HG03354 (cell line): ENCODE measurements around the gene NUDT2.
"Not testable (repeated sequence)": the region's sequence is repeated elsewhere in the genome, so short reads cannot be mapped to it uniquely, and the experiment has no call there.

Experiments used
- ATAC-seq: cut with Tn5 transposase; IDR thresholded peaks from one replicate; pipeline ENCODE4 v1.9.1; 2021; ENCODE audit warnings: mild to moderate bottlenecking; ENCODE audit not compliant: unreplicated experiment, poor library complexity, severe bottlenecking

Gene NUDT2

DNA sequence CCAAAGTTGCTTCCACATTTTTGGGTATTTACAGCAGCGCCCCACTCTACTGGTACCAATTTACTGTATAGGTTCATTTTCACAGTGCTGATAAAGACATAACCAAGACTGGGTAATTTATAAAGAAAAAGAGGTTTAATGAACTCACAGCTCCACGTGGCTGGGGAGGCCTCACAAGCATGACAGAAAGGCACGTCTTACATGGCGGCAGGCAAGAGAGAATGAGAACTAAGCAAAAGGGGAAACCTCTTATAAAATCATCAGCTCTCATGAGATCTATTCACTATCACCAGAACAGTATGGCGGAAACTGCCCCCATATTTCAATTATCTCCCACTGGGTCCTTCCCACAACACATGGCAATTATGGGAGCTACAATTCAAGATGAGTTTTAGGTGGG lies 39.4 kb downstream of the NUDT2 start:
- not testable (repeated sequence) for ATAC-seq

DNA sequence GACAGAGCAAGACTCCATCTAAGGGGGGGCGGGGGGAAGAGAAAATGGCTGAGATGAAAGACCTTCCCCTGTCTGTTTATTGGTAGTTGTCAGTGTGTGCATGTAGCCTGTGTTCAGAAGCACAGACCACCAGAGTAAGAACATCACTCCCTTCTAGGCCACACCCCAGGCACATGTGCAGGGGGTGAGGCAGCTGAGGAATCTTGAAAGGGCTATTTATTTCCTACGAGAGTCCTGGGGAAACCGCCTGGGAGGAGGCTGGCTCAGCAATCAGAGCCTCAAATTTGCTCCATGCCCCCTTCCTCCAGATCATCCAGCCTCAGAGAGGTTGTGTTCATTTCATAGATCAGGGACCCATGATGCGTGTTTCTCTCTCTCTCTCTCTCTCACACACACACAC lies 40.3 kb downstream of the NUDT2 start:
- ATAC-seq: no peak

DNA sequence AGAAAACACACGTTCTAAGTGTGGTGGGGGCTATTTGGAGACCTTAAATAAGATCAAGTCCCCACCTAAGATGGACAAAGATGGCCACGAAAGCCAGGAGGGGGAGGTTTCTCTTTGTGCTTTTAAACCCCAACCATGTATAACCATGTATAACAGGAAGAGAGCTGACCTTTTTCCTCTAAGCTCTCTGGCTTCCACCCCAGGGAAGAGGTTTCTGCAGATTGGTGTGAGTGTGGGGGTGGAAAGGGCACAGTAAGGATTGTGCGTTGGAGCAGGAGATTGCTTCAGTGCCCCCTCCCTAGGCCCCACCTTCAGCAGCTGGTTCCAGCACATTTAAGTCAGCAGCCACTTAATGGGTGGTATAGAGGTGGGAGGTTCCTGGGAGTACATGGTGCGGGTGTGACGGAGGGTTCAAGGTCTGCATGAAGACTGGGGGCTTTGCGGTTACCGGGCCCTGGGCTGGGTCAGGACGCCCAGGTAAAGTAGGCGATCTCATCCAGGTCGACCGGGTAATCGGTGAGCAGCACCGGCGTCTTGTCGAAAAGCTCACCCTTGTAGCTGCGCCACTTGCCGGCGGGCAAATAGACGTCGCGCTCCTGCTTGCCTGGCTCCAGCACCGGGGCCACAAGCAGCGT lies 41.1 kb downstream of the NUDT2 start:
- ATAC-seq: no peak

DNA sequence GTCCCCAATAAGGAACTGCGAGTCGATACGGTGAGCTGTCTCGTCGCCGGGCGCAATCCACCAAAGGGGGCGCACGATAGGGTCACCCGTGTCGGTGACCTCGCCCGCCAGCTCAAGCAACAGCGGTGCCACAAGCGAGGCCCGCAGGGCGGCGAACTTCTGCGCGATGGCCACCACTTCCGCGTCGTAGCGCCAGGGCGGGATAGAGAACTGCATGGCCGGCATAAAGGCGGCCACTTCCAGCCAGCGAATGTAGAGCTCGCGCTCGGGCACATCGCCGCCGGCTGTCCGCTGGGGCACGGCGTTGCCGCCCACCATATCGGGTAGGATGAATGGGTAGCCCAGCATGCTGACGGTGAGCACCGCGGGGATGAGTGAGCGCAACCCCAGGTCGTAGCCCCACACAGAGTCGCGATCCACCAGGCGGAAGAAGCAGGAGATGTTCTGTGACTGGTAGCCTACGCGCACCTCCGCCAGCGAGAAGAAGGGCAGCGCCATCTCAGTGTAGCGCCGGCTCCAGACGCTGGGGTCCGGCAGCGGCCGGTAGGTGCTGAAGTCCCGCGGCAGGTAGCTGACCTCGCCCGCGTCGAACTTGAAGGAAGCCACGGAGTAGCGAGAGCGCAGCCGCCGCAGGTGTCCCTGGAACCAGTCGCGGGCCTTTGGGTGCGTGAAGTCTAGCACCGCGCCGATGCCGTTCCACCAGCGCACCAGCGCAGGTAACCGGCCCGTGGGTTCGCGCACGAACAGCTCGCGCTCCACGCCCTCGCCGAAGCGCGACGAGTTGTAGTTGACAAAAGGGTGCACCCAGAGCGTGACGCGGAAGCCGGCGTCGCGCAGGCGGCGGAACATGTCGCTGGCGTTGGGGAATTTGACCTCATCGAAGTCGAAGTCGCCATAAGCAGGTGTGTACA lies 41.9 kb downstream of the NUDT2 start:
- no peak for ATAC-seq

DNA sequence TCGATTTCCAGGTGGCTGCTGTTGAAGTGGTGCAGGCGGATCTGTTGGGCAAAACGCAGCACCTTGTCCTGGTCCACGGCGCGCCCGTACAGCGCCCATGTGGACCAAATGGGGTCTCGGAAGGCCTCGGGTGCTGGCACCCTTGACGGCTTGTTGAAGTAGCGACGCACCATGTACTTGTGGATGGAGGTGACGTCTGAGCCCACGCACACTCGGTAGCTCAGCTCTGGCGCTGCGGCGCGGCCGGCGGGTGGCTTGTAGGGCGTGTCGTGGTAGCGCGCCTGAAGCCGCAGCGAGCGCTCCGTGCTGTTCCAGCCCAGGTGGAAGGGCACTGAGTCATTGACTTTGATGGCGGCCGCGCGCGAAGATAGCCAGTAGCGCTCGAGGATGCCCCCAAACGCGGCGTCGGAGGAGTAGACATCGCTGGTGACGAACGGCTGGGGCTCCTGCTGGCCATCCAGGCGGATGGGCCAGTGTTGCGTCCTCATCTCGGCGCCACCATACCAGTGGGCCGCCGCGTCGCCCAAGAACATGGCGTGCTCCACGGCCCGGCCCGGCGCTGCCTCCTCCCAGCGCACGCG lies 42.6 kb downstream of the NUDT2 start:
- ATAC-seq: no peak

DNA sequence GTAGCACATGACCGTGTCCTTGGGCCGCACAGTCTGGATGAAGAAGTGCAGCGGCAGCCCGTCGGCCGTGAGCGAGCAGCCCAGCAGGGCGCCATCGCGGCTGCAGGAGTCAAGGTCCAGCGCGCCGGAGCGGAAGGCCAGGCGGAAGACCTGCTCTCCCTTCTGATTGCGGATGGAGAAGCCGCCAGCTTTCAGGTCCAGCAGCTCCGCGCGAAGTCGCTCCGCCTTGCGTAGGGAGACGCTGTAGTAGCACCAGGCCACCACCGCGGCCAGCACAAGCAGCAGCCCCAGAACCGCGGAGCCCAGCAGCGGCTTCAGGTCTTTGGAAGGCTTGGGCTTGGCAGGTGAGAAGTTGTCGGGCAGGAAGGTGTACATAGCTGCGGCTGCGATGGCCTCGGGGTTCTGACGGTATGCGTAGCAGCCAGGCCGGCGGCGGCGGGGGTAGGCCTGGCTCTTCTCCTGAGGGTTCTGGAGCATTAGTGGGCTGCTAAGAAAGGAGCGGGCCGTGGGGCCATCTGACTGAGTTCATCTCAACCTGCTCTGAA lies 43.2 kb downstream of the NUDT2 start:
- no peak for ATAC-seq

DNA sequence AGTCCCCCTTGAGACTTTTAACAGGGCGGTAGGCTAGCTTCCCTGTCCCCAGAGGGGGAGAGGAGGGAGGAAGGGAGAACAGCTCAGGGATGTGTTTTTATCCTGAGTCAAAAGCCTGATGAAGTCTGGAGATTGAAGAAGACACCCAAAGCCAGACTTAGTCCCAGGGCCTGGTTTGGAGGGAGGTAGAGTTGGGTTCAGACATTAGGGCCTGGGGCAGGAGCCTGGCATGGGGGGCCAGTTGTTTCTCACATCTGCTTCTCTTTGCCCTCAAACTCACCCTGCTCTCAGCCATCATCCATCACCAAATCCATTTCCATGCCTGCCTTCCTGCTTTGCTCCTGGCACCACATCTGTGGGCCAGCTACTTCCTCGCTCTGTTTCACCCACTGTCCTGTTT lies 44.4 kb downstream of the NUDT2 start:
- no peak for ATAC-seq

DNA sequence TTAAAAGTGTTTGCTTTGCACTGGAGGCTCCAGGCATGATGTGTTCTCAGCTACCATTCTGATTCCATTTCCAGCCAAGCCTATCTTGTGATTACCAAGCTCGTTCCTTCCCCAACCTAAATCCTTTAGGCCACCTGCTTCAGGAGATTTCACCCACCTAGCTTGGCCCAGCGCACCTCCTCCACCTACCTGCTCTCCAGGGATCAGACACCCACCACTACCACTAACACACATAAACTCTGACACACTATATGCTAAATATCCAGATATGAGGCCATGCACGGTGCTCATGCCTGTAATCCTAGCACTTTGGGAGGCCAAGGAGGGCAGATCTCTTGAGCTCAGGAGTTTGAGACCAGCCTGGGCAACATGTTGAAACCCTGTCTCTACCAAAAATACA lies 45.0 kb downstream of the NUDT2 start:
- no peak for ATAC-seq

DNA sequence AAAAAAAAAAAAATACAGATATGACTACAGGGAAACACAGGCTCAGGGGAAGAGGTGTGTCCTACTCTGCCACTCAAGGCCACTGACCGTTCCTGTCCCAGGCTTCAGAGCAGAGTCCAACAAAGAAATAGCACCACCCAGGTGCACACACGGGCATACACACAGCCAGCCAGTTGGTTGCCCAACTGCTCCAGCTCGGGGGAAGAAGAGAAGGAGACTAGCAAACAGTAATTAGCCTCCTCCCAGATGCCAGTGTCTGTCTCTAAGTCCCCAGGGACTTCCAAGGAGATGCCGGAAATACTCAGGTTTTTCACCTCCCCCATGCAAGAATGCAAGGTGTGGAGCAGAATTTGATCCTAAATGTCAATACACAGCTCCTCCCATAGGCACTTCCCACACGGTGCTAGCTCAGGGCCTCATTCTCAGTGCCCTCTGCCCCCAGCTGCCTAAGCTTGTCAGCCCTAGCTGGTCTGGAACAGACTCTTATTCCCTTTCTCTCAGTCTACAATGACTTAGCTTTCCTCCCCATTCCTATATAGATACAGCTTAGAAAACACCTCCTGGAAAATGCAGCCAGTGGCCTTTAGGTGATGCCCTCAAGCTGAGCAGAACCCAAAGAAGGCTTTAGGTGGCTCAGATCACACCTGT lies 45.7 kb downstream of the NUDT2 start:
- no peak for ATAC-seq

DNA sequence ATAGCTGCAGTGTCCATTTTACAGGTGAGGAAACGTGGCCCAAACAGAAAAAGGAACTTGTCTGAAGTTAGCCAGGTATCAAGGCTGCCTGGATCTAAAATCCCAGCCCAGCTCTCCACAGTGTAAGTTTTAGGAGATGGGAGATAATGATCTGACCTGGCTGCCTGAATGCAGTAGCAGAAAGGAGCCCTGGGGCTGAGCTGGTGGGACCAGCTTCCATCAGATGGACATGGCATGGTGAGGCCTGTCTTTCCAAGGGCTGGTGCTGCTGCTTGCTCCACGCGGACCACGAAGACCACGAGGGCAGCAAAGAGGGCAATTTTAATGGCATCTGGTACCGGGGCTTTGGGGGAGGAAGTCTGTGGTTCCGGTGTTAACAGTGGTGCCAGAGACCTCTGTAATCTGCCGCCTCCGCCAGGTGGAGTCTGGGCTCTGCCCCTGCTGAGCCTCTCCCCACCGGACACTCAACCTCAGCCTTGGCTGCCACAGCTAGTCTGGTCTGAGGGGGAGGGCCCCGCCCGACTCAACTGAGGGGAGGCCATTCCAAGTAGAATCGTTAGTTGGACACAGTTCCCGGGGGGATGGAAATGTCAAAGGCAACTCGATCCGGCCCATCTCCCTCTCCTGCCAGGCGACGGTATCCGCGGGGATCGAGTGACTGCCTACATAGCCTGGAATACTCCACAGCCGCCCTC lies 46.7 kb downstream of the NUDT2 start:
- peak; percentile 35 for ATAC-seq

DNA sequence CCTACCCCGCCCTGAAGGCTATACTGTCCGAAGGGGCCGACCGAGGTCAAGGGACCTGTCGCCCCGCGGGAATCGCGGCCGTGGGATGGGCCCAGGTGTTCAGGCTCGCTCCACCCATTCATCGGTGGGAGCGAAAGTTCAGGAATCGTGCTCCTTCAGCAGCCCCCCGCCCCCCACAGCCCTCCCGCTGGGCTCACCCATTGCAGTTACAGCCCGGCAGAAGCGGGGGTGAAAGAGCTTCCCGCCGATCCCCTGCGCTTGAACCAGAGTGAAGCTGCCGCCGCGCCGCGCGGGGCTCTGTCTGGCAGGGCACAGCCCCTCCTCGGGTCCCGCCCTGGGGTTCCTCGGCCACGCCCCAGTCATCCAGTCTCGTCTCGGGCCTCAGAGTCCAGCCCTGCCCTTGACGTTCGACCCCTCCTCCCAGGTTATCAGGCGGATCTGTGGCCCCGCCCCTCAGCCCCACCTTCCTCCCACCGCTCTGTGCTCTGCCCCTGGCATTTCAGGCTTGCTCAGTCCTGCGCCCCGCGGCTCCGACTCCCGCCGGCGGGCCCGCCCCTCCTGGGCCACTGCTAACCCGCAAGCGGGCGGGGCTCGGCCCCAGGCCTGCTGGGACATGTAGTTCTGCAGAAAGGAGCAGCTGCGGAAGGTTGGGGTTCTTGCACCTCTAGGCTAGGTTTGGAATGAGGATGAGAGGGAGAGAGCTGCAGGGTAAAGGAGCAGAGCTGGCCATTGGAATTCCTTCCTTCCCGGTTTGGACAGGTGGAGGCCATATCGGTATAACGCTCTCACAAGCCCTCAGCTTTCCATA lies 47.4 kb downstream of the NUDT2 start, which contains the start of gene MYORG:
Gene MYORG (minus strand): TSS at position 303 of the 808 bp plus-strand sequence. CDS start 3,955 bp downstream, outside the sequence.
- ATAC-seq: peak; percentile 82

DNA sequence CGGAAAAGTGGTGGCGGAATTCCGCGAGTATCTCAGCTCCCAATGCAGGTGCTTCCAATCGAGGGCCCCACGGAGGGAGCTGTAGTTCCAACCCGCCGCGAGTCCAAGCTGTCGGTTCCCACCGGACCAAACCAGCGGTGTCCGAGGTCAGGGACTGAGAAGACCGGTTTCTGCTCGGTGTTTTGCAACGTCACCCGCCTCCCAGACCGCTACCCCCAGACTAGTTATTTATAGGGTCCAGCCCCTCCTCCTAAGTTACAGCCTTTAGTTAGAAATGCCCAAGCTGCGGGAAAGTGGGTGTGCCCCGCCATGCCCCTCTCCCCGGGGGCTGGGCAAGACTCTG lies 48.0 kb downstream of the NUDT2 start:
- no peak for ATAC-seq

DNA sequence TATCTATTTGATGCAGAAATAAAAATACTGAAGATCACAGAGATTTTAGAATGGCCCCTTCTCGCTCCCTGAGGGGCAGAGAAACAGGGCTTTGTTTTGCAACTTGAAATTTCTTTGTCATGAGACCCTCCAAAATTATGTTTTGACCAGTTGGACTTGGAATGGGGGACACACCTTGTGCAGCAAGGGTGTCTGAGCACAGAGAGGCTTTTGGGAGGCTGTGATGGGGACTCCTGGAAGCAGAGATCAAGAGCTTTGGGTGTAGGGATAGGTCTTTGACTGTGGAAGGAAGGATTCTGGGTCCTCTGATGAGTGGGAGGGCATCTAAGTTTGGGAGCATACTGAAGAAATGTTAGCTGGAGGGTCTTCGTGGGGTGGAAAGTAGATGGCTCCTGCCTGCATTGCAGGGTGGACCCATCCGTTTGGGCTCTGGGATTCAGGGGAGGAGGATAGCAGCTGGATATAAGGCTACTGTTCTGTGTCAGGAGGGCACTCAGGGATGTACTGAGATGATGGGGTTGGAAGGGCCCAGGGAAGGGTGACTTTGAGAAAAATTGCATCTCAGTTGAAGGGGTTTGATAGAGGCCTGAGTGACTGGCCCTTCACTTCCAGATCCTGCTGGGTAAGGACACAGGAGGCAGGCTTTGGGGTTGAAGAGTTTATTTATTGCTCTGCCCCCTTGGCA lies 49.1 kb downstream of the NUDT2 start:
- ATAC-seq: no peak

DNA sequence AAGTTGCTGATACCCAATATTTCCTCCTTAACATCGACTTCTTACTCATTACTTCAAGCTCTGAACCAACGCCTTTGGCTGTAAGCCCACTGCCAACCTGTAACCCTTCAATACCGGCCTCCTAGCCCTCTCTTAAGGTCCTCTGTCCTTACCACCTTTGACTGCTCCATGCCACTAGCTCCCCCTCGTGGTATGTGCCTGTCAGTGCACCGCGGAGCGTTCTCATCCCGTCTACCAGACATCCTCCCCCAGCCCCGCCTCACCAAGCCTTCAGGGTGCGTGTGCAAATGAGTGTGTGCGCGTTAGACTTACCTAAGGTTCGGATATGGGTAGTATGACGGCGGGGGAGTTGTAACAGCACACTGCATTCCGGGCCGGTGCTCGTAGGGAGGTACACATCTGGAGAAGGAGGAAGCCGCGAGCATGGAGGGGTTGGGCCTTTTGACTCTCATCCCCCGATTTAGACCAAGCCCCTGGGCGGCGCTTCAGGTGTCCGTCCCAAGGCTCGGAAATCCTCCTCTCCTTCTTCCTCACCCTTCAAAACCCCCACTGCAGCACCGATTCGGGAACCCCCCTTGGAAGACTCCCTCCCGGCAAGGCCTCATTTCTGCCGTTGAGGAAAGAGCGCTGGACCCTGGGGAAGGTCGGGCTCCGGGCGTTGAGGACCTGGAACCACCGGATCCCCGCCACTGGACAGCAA lies 50.1 kb downstream of the NUDT2 start:
- ATAC-seq: peak; percentile 32

DNA sequence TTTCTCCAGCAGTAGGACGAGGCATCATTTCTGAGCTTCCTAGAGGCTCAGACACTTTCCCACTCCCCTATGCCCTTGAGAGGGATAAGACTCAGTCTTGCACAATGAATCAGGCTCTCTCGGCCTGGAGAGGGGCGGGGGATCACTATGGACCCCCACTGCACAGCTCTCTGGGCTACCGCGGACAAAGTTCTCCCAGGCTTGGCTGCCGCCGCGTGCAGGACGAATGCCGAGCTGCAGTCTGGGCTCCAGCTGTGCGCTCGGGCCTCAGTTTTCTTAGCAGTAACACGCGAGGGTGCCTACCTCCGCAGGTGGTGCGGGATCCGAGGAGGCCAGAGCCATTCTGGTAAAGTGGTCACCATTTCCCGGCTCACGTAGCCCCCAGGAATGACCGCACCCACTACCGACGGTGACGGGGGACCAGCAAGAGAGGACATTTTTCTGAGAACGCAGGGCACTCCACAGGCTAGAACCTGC lies 50.7 kb downstream of the NUDT2 start:
- ATAC-seq: no peak

DNA sequence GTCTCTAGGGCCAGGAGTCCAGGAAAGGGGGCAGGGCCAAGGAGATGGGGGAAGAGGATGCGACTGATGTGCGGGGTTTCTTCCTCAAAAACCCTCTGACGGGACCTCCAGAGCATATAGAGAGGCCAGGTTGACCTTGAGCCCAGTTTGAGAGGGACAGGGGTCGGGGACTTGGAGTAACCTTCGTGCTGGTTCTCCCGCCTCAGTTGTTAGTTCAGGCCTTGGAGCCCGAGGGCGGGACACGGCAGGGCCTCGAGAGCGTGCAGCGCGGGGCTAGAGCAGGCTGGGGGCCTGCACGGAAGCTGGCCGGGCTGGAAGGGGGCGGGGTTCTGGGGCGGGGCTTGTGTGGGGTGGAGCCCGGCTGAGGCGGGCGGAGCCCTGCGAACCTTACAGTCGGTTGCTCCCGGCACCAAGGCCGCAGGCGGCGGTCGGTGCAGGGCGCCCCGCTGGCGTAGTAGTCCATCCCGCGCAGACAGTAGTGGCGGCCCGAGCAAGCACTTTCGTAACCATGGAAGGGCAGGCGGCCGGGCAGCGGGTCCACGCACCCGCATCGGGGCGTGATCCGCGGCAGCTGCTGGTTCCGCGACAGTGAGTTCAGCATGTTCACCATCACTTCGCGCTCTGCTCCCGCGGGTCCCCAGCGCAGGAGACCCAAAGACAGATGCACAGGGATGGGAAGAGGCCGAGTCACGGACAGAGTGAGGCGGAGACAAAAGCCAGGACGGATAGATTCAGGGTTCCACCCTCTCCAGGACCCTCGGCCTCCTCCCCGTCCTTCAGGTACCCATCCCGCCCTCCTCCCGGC lies 51.3 kb downstream of the NUDT2 start:
- ATAC-seq: peak; percentile 49

DNA sequence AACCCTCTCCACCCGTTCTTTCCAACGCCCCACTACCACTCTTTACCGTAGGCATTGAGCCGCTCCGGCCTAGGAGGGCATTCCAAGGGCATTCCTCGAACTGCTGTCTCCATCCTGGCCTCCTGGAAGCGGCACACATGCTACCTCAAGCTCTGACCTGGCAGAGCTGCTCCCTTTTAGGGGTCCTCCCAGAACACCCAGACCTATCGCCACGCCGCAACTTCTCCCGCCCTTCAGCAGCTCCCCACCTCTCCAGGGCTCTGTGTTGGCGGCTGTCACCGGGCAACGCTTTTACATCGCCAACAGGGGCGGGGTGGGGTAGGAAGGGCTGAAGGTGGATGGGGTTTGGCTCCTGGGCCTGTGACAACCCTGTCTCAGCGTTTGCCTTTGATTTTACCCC lies 52.0 kb downstream of the NUDT2 start:
- ATAC-seq: no peak
